ENCODE results near the gene WDCP.
"Not testable (repeated sequence)": the region's sequence is repeated elsewhere in the genome, so short reads cannot be mapped to it uniquely, and the experiment has no call there.

WDCP gene

DNA sequence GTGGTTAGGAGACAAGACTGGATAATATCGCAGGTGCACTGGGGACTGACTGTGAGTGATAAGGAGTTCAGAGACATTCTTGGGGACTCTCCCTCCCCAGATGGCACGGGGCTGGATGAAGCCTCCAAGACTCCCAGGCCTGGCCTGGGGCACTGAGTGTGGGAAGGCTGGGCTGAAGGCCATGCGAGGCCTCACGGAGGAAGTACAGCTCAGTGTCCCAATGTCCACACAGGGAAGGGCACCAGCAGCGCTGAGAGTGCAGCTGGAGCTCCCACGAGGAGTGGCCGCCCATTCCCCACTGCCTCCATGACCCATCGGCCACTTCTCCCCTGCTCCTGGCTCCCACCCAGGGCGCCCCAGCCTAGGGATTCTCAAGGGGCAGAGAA lies 30.8 kb downstream of the WDCP start:
- no peak overlapping the region for H3K4me3 ChIP-seq (ENCODE audit: low read depth, low read length)
- TF ChIP-seq, protein P1, sequence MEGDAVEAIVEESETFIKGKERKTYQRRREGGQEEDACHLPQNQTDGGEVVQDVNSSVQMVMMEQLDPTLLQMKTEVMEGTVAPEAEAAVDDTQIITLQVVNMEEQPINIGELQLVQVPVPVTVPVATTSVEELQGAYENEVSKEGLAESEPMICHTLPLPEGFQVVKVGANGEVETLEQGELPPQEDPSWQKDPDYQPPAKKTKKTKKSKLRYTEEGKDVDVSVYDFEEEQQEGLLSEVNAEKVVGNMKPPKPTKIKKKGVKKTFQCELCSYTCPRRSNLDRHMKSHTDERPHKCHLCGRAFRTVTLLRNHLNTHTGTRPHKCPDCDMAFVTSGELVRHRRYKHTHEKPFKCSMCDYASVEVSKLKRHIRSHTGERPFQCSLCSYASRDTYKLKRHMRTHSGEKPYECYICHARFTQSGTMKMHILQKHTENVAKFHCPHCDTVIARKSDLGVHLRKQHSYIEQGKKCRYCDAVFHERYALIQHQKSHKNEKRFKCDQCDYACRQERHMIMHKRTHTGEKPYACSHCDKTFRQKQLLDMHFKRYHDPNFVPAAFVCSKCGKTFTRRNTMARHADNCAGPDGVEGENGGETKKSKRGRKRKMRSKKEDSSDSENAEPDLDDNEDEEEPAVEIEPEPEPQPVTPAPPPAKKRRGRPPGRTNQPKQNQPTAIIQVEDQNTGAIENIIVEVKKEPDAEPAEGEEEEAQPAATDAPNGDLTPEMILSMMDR (IDR thresholded peaks at IDR 0.05; ENCODE audit: control insufficient read depth, extremely low read depth, insufficient read depth), result no peak
- DNase-seq (ENCODE audit: low read depth), result no peak

DNA sequence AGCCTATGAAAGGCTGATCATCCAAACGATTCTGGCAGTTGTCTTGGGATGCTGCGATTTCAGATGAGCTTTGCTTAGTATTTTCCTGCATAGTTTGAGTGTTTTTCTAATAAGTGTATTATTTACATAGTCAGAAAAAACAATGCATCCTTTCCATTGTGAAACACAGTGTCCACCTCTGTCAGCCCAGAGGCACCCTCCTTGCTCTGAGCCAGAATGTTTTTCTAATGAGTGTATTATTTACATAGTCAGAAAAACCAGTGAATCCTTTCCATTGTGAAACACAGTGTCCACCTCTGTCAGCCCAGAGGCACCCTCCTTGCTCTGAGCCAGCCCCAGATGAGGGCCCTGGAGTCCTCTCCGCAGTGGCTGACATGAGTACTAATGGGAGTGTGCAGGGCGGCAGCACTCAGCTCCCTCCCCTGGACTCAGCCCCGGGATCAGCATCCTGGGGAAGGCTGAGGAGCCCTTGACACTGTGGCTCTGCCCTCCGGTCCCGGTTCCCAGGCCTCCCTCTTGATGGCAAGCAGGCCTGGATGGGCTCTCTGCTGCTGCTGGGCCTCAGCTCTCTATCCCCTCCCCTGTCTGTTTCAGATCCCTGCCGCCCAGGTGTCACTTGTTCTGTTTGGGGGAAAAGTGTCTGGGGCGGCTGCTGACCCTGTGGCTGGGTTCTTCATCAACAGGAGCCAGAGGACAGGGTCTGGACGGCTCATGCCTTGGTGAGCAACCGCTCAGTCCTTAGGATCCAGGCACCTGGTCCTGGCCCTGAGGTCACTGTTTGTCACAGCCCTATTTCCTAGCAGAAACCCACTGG lies 31.4 kb downstream of the WDCP start:
- TF ChIP-seq, protein P1 (IDR thresholded peaks at IDR 0.05; ENCODE audit: control insufficient read depth, extremely low read depth, insufficient read depth), result no peak
- no peak overlapping the region for H3K4me3 ChIP-seq (ENCODE audit: low read depth, low read length)
- DNase-seq (ENCODE audit: low read depth), result no peak

DNA sequence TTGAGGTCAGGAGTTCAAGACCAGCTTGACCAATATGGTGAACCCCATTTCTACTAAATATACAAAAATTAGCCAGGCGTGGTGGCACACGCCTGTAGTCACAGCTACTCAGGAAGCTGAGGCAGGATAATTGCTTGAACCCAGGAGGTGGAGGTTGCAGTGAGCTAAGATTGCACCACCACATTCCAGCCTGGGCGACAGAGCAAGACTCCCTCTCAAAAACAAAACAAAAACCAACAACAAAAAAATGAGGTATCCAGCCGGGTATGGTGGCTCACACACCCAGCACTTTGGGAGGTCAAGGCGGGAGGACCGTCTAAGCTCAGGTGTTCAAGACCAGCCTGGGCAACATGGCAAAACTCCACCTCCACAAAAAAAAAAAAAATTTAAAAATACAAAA lies 32.3 kb downstream of the WDCP start:
- DNase-seq (ENCODE audit: low read depth); H3K4me3 ChIP-seq (ENCODE audit: low read depth, low read length): not testable (repeated sequence)

DNA sequence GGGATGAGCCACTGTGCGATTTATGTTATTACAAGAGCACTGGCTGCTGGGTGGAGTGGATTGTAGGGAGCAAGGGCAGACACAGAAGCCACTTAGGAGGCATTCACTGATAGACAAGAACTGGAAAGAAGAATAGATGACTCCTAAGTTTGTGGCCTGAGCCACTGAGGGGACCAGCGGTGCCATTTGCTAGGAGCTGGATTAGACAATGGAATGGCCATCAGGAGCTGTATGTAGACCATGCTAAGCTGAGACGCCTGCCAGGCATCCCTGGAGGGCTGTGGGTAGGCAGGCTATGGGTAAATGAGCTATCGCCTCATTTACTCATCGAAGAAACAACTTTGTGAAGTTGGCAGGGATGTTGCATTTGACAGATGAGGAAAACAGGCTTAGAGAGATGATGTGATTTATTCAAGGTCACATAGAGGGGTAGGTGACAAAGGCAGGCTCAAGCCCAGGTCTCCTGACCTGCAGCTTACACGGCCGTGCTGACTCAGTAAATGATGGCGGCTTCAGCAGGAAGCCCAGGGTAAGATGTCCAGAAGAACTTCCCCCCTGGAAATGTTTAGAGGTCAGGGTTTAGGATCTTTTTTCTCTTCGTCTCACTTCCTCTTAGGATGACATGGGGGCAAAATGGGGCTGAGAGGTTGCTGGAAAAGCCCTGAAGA lies 34.5 kb downstream of the WDCP start:
- DNase-seq (ENCODE audit: low read depth), result no peak
- TF ChIP-seq, protein P1 (IDR thresholded peaks at IDR 0.05; ENCODE audit: control insufficient read depth, extremely low read depth, insufficient read depth), result no peak
- no peak overlapping the region for H3K4me3 ChIP-seq (ENCODE audit: low read depth, low read length)

DNA sequence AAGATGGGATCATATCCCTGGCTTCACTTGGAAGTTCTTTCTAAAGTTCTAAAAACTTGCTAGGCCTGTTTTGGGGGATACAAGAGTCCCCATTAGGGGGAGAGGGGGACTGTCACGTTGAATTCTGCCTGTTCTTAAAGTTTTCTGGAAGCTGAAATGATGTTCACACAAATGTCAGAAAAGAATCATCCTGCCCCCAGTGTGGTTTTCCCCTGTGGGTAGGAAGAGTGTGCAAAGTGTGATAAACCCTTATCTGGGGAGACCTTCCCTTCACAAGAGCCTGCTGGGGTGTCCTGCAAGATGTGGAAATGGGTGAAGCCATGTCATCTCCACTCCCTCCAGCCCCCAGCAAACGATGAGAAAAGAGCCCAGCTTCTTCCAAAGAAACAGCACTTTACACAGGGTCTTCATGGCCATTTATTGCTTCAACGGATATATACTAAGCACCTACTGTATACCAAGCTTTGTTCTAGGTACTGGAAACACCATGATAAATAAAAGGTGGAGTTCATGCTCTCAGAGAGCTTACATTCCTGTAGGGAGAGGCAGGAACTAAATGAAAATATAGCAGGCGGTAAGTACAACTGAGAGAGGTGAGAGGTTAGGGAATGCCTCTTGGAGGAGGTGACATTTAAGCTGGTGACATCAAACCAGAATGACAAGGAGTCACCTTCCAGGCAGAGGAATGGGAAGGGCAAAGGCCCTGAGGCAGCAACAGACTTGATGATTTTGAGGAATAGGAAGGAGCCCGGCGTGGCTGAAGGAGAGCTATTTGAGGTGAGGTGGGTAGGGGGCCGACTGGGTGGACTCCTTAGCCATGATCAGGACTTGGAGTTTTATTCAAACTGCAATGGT lies 35.7 kb downstream of the WDCP start:
- no peak overlapping the region for H3K4me3 ChIP-seq (ENCODE audit: low read depth, low read length)
- DNase-seq (ENCODE audit: low read depth), result no peak
- TF ChIP-seq, protein P1 (IDR thresholded peaks at IDR 0.05; ENCODE audit: control insufficient read depth, extremely low read depth, insufficient read depth), result no peak

DNA sequence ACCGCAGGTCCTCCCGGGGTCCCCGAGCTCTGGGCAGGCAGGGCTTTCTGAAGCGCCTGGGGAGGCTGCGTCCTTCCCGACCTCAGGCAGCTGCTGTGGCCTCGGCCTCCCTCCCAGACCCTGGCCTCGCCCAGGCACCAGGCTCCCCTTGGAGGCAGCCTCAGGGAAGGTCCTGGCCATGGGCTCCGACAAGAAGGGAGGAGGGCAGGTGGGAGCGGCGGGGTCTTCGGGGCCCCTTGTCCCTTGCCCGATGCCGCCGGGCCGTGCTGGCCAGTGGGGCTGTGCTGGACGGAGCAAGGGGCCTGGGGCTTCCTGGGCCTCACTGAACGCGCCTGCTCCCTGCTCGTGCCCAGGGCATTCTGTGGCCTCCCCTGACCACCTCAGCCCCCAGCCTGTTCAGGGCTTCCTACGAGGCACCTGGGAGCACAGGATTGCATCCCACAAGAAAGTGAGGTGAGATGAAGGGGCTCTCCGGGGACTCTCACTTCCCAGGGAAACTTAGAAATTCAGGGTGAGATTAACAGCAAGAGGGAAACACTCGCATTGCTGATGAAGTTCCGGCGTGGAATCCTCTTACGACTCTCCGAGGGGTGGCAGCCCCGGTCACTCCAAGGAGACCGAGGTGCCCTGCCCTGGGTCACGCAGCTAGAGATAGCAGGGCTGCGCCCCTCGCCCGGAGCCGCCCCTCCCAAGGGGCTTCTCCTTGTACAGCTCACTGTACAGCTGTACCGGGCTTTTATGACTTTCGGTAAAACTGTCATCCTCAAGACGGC lies 36.5 kb downstream of the WDCP start:
- no peak for DNase-seq (ENCODE audit: low read depth)
- H3K4me3 ChIP-seq (ENCODE audit: low read depth, low read length), result no peak overlapping the region
- TF ChIP-seq, protein P1 (IDR thresholded peaks at IDR 0.05; ENCODE audit: control insufficient read depth, extremely low read depth, insufficient read depth), result no peak
